GM19324 (cell line): Measurements from ENCODE around the gene CX3CR1.
A peak's percentile ranks its signal among the peaks of the same experiment; 100 is the strongest.

Experiments
- ATAC-seq: cut with Tn5 transposase; IDR thresholded peaks from one replicate; pipeline ENCODE4 v1.9.1; 2021; ENCODE audit warnings: mild to moderate bottlenecking, moderate library complexity; ENCODE audit not compliant: unreplicated experiment, low FRiP score

The CX3CR1 gene

DNA sequence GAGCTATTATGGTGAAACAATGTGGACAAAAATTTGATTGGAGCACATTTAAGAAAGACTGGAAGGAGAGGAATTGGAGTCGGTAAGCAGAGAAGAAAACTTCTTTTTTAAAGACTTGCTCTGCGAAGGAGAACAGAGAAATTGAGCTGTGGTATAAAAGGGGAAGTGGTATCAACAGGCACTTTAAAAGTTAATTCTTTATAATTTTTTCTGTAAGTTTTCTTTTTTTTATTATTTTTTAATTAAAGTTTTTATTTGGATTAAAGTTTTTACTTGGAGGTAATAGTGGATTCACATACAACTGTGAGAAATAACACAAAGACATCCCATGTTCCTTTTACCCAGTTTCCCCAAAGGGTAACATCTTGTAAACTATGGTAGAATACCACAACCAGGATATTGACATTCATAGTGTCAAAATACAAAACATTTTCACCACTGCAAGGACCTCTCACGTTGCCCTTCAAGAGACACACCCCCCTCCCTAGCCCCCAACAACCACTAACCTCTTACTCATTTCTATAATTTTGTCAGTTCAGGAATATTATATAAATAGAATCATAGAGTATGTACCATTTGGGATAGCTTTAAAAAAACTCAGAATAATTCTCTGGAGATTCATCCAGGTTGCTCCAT, 53.6 kb downstream of the CX3CR1 start:
- ATAC-seq, result no peak

DNA sequence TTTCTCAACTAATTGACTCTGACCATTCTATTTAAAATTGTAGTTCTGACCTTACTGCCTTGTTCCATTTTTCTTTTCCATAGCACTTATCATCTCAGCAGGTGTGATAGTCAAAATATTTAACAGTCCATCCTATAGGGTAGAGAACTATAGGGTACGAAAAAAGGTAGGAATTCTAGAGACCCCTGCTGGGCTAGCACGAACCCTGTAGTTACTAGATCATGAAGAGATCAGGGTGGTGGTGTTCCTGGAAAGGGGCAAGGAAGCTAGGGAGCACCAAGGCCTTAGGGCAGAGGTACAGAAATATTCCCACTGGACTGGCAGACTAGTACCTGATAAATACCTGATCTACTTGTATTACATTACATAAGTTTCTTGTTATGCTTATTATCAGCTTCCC, 55.5 kb downstream of the CX3CR1 start:
- ATAC-seq, result no peak

DNA sequence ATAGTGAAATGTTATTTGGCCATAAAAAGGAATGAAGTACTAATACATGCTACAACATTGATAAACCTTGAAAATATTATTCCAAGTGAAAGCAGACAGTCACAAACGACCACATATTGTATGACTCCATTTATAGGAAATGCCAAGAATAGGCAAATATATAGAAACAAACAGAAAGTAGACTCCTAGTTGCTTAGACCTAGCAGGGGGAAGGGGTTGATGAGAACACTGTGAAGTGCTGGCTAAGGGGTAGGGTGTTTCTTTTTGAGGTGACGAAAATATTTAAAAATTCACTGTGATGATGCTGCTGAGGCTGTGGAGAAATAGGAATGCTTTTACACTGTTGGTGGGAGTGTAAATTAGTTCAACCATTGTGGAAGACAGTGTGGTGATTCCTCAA, 56.9 kb downstream of the CX3CR1 start:
- no peak for ATAC-seq

DNA sequence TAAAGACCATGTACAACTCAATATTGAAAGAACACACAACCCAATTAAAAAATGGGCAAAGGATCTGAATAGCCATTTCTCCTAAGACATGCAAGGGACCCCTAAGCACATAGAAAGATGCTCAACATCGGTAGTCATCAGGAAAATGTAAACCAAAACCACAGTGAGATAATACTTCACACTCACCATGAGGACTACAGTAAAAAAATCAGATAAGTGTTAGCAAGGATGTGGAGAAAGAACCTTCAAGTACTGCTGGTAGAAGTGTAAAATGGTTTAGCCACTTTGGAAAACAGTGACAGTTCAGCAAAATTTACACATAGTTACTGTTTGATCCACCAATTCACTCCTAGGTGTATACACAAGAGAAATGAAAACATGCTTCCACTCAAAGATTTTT, 57.4 kb downstream of the CX3CR1 start:
- ATAC-seq, result no peak

DNA sequence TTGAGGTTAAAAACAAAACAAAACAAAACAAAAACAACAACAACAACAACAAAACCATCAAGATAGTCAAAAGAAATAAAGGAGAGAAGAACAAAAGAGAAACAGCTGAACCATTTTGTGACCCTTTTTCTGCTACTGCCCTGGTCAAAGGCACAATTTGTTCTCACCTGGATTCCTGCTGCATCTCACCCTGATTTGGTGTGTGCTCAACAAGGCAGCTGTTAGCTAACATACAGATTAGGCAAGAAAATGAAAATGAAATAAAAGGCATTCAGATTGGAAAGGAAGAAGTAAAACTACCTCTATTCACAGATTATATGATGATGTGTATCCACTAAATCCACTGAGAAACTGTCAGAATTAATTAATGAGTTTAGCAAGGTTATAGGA, 58.7 kb downstream of the CX3CR1 start:
- ATAC-seq, result no peak

DNA sequence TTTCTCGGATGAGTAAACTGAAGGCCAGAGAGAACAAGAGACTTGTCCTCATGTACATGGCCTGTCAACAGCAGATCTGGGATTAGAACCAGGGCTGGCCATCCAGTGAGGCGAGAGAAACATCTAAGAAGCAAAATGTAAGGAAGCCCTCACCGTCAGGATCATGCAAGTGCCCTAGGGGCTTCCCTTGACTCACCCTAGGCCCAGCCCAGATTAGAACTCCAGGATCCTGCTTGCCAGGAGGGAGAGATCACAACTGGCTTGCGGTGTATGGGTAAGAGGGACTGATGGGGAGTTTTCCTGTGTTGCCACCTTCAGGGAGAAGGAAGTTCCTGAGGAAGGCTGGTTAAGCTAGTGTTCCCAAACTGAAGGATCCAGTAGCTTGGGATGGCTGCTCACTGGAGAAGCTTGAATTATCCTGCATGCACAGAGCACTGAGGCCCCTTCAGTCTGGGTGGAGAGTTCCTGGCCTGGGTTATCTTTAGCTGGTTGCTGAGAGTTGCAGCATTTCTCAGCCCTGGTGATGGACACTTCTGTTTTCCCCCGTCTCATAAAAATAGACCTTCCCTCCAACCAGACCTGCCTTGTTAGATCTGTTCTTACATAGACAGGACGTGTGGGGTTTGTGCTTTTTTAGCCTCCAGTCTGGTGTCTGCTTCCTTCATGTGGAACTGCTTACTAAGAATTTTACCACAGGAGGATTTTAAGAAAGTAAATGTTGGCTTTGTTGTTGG, 59.3 kb downstream of the CX3CR1 start:
- ATAC-seq, result no peak

DNA sequence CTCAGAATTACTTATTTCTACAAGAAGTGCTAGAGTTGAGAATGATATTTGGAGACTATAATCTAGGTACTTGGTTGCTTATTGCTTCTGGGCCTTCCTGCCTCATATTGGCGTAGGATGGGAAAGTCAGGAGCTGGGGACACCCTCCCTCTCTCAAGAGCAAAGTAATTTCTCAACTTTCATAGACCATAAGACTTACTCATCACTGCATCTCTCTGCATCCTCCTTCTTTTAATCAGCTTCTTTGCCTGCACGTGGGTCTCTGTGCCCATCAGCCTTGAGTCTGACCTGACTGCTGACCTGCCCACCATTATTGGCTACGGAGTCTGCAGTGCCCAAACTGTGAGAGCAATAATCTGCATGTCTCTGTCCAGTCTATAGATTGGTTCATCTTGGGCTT, 60.1 kb downstream of the CX3CR1 start:
- ATAC-seq, result no peak

DNA sequence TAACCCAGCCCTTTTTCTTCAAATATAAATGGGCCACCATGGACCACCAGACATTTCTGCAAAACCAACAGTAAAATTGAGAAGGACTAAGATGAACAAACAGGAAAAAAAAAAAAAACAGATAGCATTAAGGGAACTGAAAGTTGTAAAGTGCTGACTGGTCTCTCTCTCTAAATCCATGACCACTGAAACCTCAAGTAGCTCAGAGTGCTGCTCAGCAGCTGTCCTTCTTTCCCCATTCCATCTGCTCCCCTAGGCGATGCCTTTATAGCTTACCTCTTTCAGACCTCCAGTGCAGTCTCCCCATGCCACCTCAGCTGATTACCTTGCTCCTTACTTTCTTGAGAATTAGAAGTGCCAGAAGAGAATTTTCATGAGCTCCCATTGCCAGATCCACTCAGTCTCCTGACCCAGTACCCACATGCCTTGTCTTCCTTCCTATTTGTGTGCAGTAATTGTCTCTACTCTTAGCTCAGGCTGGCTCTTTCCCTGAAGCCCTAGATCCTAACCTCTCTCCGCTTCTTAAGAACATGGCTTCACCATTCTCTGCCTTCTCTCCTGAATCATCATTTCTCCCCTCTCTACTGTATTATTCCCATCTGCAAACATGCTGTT, 63.6 kb downstream of the CX3CR1 start:
- peak; percentile 92 for ATAC-seq

DNA sequence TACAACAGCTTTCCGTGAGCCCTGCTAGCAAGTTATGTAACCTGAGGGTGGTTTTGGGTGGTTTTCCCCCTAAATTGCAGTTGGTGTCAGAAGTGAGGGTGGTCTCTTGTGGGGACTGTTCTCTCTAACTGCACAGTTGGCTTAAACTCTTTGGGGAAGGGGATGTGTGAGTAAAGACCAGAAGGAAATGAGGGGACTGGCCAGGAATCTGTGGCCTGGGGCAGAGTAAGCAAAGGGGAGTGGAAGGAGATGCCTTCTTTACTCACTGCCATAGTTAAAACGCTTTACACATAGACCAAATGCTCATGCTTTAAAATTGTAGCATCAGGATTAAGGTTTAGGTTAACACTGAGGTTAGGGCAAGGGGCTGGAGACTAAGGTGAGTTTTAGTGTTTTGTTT, 66.2 kb downstream of the CX3CR1 start:
- no peak for ATAC-seq
